HG03103 (cell line): ENCODE measurements around the gene PRKACG.

Experiments
- ATAC-seq: cut with Tn5 transposase; IDR thresholded peaks from one replicate; pipeline ENCODE4 v1.9.1; 2021; ENCODE audit warnings: low read depth; ENCODE audit not compliant: unreplicated experiment

PRKACG gene

DNA sequence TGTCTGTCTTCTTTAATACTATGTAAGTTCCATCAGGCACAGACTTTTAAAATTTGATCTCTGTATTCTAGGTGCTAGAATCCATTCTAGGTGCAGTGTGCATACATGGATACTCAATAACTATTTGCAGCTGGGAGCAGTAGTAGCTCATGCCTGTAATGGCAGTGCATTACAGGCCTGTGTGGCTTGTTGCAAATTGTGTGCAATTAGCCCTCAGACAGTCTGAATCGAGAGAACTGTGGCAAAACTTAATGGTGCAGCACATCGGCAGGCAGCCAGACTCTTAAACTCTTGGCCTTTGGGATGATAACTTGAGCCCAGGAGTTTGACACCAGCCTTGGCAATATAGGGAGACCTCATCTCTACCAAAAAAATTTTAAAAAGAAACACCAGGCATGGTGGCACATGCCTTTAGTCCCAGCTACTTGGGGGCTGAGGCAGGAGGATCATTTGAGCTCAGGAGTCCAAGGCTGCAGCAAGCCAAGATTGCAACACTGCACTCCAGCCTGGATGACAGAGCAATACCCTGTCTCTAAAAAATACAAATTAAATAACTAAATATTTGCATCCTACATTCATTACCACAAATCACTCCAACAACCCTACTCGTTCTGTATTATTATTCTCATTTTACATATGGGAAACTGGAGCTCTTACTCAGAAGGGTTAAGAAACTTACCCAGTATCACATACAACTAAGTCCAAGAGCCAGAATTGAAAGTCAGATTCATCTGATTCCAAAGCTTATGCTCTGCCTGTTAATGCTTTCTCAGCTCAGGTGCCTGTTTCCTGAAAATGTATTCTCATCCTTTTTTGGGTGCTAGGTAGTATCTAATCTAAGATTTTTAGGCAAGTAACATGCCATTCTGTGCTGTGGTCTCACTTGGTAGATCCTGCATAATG is 30.1 kb downstream of the PRKACG start:
- ATAC-seq = no peak

DNA sequence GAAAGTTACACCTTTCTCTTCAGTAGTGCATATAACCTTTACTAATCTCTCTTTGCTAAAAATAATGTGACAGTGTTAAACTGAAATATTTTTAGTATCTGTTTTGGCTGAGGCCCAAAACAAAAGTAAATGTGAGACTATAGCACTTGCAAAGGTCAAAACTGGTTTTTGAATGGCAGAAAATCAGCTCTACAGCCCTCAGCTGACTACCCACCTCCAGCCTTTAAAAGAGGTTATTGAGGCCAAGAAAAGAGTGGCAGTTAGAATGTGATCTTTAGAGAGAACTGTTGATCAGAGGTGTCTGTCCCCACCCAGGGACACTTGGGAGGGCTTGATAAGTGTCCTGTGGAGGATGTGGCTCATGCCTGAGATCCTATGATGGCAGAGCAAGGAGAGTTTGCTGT is 30.9 kb downstream of the PRKACG start:
- no peak for ATAC-seq

DNA sequence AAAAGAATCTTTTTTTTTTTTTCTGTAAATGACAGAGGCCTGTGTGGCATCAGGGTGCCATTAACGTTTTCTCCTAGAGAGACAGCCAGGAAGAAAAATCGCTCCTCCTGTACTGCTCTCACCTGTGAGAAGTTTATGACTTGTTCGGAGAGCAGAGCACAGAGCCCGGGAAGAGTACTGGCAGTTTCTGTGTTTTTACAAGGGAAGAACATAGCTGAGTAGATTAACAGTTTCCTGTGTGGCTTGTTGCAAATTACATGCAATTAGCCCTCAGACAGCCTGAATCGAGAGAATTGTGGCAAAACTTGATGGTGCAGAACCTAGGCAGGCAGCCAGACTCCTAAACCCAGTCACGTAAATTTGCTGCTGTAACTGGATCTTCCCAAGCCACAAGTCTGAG is 32.1 kb downstream of the PRKACG start:
- peak; percentile 58 for ATAC-seq

DNA sequence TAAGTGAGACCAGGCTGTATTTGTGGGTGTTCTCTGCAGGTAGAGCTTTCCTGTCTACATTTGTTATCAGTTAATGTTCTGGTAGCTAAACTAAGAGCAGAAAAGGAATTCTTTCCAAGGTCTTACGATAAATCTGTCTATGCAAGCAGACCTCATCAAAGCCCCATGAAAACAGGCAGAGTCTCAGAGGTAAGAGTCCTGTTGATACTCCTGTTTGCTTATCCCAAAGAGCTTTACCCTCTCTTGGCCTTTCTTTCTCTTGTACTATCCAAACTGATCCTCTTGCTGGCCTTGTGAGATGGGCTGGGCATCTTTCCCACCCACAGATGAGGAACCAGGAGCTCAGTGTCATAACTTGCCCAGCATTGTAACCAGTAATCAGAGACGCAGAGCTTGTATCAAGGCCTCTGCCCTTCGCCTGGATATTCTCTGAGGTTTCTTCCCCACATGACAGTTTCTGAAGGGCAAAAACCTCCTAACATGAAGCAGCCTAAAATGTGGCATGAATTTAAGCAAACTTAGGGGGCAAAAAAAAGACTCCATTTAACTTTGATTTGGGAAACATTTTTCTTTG is 33.5 kb downstream of the PRKACG start:
- no peak for ATAC-seq

DNA sequence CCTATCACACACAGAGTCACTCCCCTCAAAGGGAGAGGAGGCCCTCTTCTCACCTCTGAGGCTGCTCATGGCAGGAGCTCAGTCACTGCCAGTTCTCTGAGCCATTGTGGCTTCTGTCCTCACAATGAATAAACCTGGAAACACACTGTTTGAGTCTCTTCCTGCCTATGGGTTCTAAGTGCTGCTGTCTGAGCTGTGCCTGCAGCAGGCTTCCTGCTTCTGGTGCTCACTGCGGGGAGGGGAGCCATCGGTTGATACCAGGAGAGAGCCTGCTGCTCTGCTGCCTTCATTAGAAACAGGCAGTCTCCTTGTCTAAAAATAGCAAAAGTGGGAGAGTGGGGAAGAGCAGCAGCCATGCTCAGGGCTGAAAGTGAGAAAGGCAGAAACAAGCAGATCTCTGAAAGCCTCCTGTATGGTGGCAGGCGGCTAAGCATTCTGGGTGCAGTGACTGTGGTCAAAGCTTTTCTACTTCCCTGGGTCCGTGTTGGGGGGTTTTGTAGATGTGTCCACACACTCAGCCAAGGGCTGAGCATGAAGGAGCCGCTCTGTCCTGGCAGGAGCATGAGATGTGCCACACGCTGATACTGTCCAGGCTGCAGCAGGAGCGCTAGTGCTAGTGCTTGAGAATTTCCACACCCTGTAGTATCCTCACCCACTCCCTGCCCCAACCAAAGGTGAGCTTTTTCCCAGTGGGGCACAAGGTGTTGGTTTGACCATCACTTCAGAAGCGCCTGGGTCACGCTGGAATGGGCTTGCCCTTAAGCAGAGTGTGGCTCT is 34.2 kb downstream of the PRKACG start:
- ATAC-seq = no peak

DNA sequence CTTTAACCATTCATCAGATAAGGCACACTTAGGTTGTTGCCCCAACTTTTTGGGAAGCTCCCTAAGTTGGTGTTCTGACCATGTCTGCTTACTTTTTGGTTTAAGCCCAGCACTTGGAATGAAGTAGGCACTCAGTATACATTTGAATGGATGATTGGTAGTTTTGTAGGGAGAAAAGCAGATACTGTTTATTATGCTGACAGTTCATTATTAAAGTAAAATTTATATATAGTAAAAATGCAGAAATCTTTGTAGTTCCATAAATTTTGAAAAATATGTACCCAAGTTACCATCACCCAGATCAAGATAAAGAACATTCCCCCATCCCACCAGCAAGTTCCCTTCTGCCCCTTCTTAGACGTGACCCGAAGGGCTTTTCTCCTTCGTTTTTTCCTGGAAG is 35.4 kb downstream of the PRKACG start:
- ATAC-seq = no peak

DNA sequence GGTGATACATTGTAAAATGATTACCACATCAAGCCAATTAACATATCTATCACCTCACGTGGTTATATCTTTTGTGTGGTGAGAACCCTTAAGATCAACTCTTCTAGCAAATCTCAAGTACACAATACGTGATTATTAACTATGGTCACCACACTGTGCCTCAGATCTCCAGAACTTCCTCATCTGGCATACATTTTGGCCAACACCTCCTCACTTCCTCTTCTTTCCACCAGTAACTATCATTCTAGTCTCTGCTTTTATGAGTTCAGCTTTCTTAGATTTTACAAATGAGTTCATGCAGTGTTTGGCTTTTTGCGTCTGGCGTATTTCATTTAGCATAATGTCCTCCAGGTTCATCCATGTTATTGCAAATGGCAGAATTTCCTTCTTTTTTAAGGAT is 35.8 kb downstream of the PRKACG start:
- no peak for ATAC-seq

DNA sequence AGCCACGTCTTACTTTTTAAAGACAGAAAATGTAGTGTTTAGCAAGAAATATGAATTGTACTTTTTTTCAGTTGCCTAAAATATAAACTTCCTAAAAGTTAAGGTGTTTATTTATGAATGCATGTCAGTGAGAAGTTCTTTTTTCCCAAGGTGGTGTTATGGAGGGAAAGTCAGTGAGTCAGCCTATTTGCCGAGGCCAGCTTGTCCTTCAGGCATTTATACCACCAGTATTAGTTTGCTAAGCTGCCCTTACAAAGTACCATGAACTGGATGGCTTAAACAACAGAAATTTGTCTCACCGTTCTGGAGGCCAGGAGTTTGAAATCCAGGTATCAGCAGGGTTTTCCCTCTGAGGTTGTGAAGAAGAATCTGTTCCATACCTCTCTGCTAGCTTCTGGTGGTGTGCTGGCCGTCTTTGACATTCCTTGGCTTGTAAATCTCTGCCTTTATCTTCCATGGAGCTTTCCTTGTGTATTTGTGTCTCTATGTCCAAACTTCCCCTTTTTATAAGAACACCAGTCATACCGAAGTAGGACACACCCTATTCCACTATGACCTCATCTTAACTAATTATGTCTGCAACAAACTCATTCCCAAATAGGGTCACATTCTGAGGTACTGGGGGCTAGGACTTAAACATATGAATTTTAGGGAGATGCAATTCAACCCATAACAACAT is 38.4 kb downstream of the PRKACG start:
- ATAC-seq = no peak

DNA sequence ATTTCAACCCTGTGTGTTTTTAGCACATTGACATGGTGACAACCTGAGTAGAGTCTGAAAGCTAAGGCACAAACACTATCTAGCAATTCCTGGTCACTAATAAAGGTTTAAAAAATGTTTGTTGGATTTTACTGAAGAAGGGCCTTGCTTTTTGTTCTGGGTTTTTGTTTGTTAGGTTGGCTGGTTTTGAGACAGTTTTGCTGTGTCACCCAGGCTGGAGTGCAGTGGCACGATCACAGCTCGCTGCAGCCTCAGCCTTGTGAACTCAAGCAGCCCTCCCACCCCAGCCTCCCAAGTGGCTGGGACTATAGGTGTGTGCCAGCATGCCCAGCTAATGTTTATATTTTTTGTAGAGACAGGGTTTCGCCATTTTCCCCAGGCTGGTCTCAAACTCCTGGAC is 39.0 kb downstream of the PRKACG start:
- no peak for ATAC-seq

DNA sequence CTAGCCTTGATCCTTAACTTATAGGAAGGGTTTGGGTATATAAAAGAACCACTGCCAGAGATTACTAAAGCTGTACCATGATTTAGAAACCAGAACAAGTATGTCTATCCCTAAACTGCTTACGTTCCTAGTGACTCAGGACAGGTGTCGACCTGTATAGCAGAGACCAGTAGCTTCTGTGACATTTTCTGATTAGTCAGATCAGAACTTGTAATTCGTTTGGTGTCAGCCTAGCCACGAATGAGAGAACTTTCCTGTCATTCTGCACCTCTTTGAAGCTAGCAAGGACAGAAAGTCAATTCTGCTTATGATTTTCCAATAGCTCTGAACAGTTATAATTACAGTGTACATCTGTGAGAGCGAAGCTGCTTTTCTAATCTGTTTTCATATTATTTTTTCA is 39.5 kb downstream of the PRKACG start:
- ATAC-seq = peak; percentile 83

DNA sequence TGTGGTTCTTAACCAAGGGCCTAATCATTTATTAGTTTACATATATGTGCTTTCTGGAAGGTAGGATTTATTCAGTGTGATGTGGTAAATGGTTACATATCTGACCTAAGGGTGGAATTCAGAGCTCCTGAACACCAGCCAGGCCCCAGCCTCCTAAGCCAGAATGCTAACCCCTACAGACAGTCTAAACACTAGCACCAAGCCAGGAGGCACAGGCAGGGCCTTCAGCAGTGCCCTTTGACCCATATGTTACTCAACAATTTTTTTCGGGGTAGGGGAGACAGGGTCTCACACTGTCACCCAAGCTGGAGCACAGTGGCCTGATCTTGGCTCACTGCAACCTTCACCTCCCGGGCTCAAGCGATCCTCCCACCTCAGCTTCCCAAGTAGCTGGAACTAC is 40.3 kb downstream of the PRKACG start:
- no peak for ATAC-seq

DNA sequence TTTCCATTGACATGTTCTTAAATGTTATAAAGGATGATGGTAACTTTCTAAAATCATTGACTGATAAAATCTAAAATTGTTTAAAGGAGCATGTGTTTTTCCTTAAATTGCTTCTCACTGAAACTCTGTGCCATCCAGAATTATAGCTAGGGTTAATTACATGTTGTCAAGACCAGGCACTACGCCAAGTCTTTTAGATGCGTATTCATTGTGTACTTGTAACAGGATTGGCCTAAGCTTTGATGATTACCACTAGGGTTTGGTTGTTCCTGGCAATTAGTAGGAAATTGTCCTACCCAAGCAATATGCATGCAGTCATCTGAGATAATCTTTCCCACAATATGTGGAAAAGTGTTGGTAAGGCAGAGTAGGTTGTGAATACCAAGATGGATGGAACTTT is 43.8 kb downstream of the PRKACG start:
- ATAC-seq = no peak

DNA sequence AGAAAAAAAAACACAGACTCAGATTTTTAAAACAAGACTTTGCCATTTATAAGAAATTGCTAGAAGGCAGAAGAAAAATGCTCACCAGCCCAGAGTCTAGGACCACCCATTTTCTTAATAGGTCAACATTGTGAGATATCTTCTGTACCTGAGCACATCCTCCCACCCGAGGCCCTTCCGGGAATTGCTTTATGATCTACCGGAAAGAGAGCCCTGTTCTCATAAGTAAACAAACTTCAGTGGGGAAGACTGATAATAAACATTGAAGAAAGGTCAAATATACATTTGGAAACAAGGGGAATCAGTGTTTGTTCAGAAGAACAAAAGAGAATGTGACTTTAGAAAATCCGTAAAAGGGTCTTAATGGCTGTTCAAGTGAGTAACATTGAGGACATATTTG is 44.4 kb downstream of the PRKACG start:
- no peak for ATAC-seq

DNA sequence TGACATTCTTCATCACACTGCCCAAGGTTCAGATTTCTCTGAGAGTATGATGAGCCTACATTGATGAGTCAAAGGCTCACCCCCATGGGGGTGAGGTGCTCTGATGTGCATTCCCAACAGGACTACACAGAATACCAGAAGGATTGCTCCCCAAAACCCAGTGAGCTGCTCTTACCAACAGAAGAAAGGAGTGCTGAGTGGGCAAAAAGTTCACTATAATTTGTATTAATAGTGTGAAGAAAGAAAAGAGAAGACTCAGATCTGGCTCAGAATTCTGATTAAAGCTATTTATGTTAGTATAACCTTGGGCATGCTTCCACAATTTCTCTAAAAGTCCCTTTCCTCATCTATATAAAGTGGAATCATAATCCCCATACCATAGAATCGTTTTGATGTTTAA is 46.1 kb downstream of the PRKACG start:
- no peak for ATAC-seq

DNA sequence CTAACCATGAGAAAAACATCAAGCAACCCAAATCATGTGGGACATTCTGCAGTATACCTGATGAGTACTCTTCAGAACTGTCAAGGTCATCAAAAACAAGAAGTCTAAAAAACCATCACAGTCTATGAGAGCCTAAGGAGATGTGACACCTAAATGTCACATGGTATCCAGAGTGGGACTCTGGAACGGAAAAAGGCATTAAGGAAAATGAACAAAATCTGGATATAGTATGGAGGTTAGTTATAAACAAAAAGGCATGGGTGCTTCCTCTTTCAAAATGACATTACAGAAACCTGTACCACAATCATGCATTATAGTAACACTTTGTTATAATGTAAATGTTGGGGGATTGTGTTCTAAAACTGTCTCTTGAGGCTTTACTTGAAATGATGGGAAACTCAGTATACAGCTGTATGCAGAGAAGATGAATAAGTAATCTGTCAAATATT is 47.4 kb downstream of the PRKACG start:
- ATAC-seq = no peak

DNA sequence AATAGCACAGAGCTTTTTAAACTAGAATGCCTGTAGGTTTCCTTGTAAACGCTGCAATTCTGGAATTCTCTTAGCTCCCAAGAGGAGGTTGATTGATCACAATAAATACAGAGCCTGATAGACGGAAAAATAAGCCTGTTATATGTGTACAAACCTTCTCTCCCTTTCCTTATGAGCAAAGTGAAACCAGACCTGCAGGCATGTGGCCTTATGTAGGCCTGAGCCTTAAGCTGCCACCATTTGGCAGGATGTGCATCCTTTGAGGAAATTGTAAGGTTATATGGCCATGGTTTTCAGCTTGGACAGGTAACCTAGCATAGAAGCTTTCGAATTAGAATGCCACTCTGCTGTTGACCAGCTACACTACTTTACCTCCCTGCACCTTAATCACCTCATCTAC is 49.1 kb downstream of the PRKACG start:
- ATAC-seq = no peak

DNA sequence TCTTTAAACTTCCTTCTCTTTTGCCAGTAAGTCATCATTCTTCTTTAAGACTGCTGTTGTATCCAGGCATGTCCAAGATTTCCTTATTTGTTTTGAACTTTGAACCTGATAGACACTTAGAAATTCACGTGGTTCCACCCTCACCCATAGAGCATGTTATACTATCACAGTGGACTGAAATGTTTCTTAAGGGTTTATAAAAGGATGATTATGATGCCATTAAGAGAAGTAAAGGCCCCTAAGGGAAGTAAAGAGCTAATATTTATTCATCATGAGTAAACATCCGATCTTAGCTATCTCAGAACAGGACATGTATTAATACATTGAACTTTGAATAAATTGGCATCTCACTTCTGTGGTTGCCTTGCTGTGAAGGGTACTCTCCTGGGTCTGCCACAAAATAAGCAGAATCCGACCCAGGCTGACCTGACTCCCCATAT is 49.8 kb downstream of the PRKACG start:
- no peak for ATAC-seq

DNA sequence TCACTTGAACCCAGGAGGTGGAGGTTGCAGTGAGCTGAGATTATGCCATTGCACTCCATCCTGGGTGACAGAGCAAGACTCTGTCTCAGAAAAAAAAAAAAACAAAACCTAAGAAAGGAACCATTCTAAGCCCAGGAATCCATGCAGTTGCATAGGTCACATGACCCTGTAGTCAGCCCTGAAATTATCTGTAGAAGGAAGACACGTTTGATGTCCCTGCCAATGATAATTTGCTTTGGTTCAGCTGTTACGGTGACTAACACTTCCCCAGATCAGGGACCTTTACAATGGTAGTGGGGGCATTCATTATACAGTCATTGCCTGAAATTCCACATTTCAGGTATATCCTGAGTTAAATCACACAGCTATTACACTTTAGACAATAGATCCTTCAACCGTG is 50.5 kb downstream of the PRKACG start:
- ATAC-seq = no peak
